MM.1S (cell line): ENCODE results near the gene ADRB1.

Source experiments
- DNase-seq: peaks from one replicate; pipeline ENCODE4 v3.0.0-alpha.2; 2015
- H2AFZ ChIP-seq: fragments of 300-600 bp; sonication (generic); 2 replicates; pipeline ENCODE4 v1.6.0; 2016; ENCODE audit warnings: antibody characterized with exemption, low read length
- H3F3A ChIP-seq: fragments of 300-600 bp; sonication (generic); 2 replicates; pipeline ENCODE4 v1.6.1; 2016; ENCODE audit warnings: mild to moderate bottlenecking, antibody characterized with exemption, low read length, moderate library complexity, mixed read lengths; ENCODE audit not compliant: insufficient read depth
- H3K27ac ChIP-seq: fragments of 300-600 bp; sonication (generic); 2 replicates; pipeline ENCODE4 v1.5.1; 2016; ENCODE audit warnings: mild to moderate bottlenecking, low read length
- H3K27me3 ChIP-seq: fragments of 300-600 bp; sonication (generic); replicated peaks from 2 replicates; pipeline ENCODE4 v1.6.0; 2016; ENCODE audit warnings: low read length; ENCODE audit not compliant: insufficient read depth
- H3K36me3 ChIP-seq: fragments of 300-600 bp; sonication (generic); replicated peaks from 2 replicates; pipeline ENCODE4 v1.6.1; 2016; ENCODE audit warnings: mild to moderate bottlenecking, low read length, mixed read lengths; ENCODE audit not compliant: insufficient read depth
- H3K4me1 ChIP-seq: fragments of 300-600 bp; sonication (generic); 2 replicates; pipeline ENCODE4 v1.6.1; 2016; ENCODE audit warnings: low read length, mixed read lengths
- H3K4me2 ChIP-seq: fragments of 300-600 bp; sonication (generic); 2 replicates; pipeline ENCODE4 v1.6.0; 2016; ENCODE audit warnings: low read depth, low read length
- H3K4me3 ChIP-seq: fragments of 300-600 bp; sonication (generic); 2 replicates; pipeline ENCODE4 v1.5.1; 2016; ENCODE audit warnings: low read length, mixed read lengths
- H3K79me2 ChIP-seq: fragments of 300-600 bp; sonication (generic); 2 replicates; pipeline ENCODE4 v1.6.1; 2016; ENCODE audit warnings: mixed run types, low read length, mixed read lengths
- H3K9ac ChIP-seq: fragments of 300-600 bp; sonication (generic); 2 replicates; pipeline ENCODE4 v1.6.1; 2016; ENCODE audit warnings: low read length, mixed read lengths
- H3K9me2 ChIP-seq: fragments of 300-600 bp; sonication (generic); replicated peaks from 2 replicates; pipeline ENCODE4 v1.6.1; 2016; ENCODE audit warnings: mild to moderate bottlenecking, low read length, mixed read lengths; ENCODE audit not compliant: insufficient read depth
- H3K9me3 ChIP-seq: fragments of 300-600 bp; sonication (generic); replicated peaks from 2 replicates; pipeline ENCODE4 v1.6.1; 2016; ENCODE audit warnings: mild to moderate bottlenecking, low read length, mixed read lengths; ENCODE audit not compliant: insufficient read depth
- H4K20me1 ChIP-seq: fragments of 300-600 bp; sonication (generic); 2 replicates; pipeline ENCODE4 v1.6.1; 2016; ENCODE audit warnings: mild to moderate bottlenecking, low read length, moderate library complexity, mixed read lengths; ENCODE audit not compliant: insufficient read depth
- CTCF ChIP-seq: fragments of 300-600 bp; sonication (generic); IDR thresholded peaks from 2 replicates; pipeline ENCODE4 v1.5.1; 2016; ENCODE audit warnings: antibody characterized with exemption, low read length, mixed read lengths
- EZH2 ChIP-seq: fragments of 300-600 bp; sonication (generic); optimal IDR thresholded peaks from 2 replicates; pipeline ENCODE3; 2017; ENCODE audit warnings: low read depth, mild to moderate bottlenecking, antibody characterized with exemption, low read length, mixed read lengths
- EZH2phosphoT487 ChIP-seq: fragments of 300-600 bp; sonication (generic); IDR thresholded peaks from 2 replicates; pipeline ENCODE4 v1.6.1; 2018; ENCODE audit warnings: antibody characterized with exemption, low read length

Gene ADRB1

DNA sequence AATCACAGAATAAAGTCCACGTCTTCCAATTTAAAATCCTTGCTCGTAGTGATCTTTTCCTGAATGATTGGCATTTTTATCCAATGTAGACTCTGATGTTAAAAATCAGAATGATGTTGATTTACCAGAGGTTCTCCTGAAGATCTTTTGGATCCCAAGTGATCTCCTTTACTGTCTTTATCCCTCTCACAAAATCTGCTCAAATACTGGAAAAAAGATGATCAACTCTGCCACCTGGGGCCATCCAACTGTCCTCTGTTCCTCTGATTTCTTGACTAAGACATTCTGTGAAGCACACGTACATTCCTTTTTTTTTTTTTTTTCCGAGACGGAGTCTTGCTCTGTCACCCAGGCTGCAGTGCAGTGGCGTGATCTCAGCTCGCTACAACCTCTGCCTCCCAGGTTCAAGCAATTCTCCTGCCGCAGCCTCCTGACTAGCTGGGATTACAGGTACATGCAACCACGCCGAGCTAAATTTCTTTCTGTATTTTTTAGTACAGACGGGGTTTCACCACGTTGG is 18.0 kb upstream of the ADRB1 start:
- Histone ChIP-seq H3K36me3 (no peaks in the 10 kb centered on the region), H2AFZ (no peak overlapping the region), H3K4me2 (no peak overlapping the region; the same call in 1 of the 2 replicates), H3F3A (no peaks in the 10 kb centered on the region), H3K9me3 (no peaks in the 10 kb centered on the region), H3K27me3 (no peaks in the 10 kb centered on the region), H3K9ac (no peak overlapping the region), H3K27ac (no peak overlapping the region), H3K9me2 (no peaks in the 10 kb centered on the region), H3K4me3 (no peak overlapping the region), H4K20me1 (no peaks in the 10 kb centered on the region), H3K4me1 (peaks cover 14% of the 10 kb centered on the region), H3K79me2 (no peaks in the 10 kb centered on the region)
- TF ChIP-seq CTCF = no peak
- no peak for TF ChIP-seq EZH2phosphoT487
- no peak for TF ChIP-seq EZH2
- DNase-seq = no peak

DNA sequence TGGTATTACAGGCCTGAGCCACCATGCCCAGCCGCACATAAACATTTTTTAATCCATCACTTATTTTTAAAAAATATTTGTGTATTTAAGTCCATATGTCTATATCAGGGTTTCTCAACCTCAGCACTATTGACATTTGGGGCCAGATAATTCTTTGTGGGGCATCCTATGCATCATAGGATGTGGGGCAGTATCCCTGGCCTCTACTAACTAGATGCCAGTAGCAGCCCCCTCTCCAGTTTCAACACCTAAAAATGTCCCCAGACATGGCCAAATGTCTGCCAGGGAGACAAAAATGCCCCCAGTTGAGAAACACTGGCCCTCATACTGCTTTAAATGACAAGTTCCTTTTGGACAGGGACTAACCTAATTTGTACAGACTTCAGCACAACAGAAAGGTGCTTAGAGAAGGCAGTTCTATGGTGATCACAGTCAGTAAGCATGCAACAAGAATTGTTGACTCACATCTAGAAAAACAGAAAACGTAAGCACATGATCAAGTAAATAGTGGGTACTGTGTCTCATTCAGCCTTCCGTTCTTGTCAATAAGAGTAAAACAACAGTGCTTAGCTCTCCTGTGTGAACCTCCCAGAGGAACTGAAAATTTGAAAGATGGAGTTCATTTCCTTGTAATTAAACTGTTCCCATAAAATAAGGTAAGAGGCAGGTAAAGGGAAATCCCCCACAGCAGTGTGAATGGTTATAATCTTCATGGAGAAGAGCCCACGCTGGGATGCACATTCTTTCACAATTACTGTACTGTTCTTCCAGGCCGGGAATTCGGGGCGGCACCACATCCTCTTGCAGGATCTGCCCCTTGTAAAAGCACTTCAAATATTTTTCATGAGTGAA is 17.3 kb upstream of the ADRB1 start:
- H3K4me2 ChIP-seq = no peak overlapping the region
- no peaks in the 10 kb centered on the region for H3K9me3 ChIP-seq
- no peaks in the 10 kb centered on the region for H3K9me2 ChIP-seq
- no peak for DNase-seq
- H3K4me3 ChIP-seq = no peak overlapping the region
- no peaks in the 10 kb centered on the region for H4K20me1 ChIP-seq
- H3K27ac ChIP-seq = no peak overlapping the region
- no peak overlapping the region for H3K9ac ChIP-seq
- H3K79me2 ChIP-seq = no peaks in the 10 kb centered on the region
- peaks cover 14% of the 10 kb centered on the region for H3K4me1 ChIP-seq
- no peak overlapping the region for H2AFZ ChIP-seq
- H3K36me3 ChIP-seq = no peaks in the 10 kb centered on the region
- no peaks in the 10 kb centered on the region for H3K27me3 ChIP-seq
- no peak for TF ChIP-seq EZH2phosphoT487
- no peak for TF ChIP-seq CTCF
- no peak for TF ChIP-seq EZH2
- H3F3A ChIP-seq = no peaks in the 10 kb centered on the region

- Histone ChIP-seq H3K4me3 (no peak overlapping the region), H3K79me2 (no peaks in the 10 kb centered on the region), H3K27ac (no peak overlapping the region), H3K27me3 (no peaks in the 10 kb centered on the region), H3K4me2 (no peak overlapping the region), H3K4me1 (peaks cover 14% of the 10 kb centered on the region), H3K9me3 (no peaks in the 10 kb centered on the region), H3K9ac (no peak overlapping the region), H4K20me1 (no peaks in the 10 kb centered on the region), H3K9me2 (no peaks in the 10 kb centered on the region), H2AFZ (no peak overlapping the region), H3F3A (no peaks in the 10 kb centered on the region), H3K36me3 (no peaks in the 10 kb centered on the region)
- no peak for DNase-seq
- TF ChIP-seq EZH2 = no peak
- TF ChIP-seq CTCF = no peak
- no peak for TF ChIP-seq EZH2phosphoT487
Observed at GRCh38 chr10:114027041-114027394, 16.6 kb upstream of the ADRB1 start.
